Colonic mucosa (tissue), 4 donors: ENCODE results near the gene JMJD4. TPM values are rescaled to one million over a fixed set of nuclear protein-coding genes. Genes with fewer than 3 reads are reported as not detected.

Source experiments
- DNase-seq: peaks from one replicate; pipeline ENCODE4 v3.0.0-alpha.2; 2020
- H3K27ac ChIP-seq: fragments of 200-600 bp; one replicate; pipeline ENCODE4 v1.8.0; 2021
- H3K27me3 ChIP-seq: fragments of 200-600 bp; one replicate; pipeline ENCODE4 v1.8.0; 2021
- H3K36me3 ChIP-seq: fragments of 200-600 bp; one replicate; pipeline ENCODE4 v1.8.0; 2021
- H3K4me1 ChIP-seq: fragments of 200-600 bp; one replicate; pipeline ENCODE4 v1.8.0; 2021; ENCODE audit warnings: mild to moderate bottlenecking
- H3K4me3 ChIP-seq: fragments of 200-600 bp; one replicate; pipeline ENCODE4 v1.8.0; 2021
- H3K9ac ChIP-seq, 2 donors: one replicate each; pipeline ENCODE4 v1.7.0; 2013; ENCODE audit warnings: control low read depth in 2 of 2, low read depth in 2 of 2, low read length in 2 of 2
- H3K9me3 ChIP-seq: fragments of 200-600 bp; one replicate; pipeline ENCODE4 v1.8.0; 2021
- CTCF ChIP-seq: fragments of 200-600 bp; IDR thresholded peaks from one replicate; pipeline ENCODE4 v1.8.0; 2022; ENCODE audit warnings: antibody characterized with exemption, mild to moderate bottlenecking
- intact Hi-C: fragments of 100-400 bp; cut with DNase I; formaldehyde crosslinking; loops from one replicate; pipeline ENCODE4 v1.14.1; 2022
- total RNA-seq, 2 donors: library from RNA; stranded (reverse); fragmentation: NEBNext Ultra II Directional in 1 of 2; extraction: Animal tissue kit (Norgen Biotek cat#: 25700) in 1 of 2; gene quantifications; one replicate each; pipeline ENCODE4 v1.2.1, GENCODE V29; 2021
- donor health status: healthy.
- donor health status: DM: no; HTN: no; CAD: no.
- donor health status: DM: no; HTN: no; CAD: no.

JMJD4 gene
- total RNA-seq, 2 donors from 2014 or later: 9.0 to 16.0 TPM

GRCh38 chr1:227771771-227772170 lies 36.7 kb upstream of the JMJD4 start:
- Histone ChIP-seq H3K27ac (no peak overlapping the region), H3K36me3 (no peaks in the 10 kb centered on the region), H3K9ac (no peak overlapping the region), H3K9me3 (no peaks in the 10 kb centered on the region), H3K27me3 (no peaks in the 10 kb centered on the region), H3K4me3 (no peak overlapping the region), H3K4me1 (no peaks in the 10 kb centered on the region)
- intact Hi-C loops: no loop called here
- no peak for TF ChIP-seq CTCF
- no peak for DNase-seq

- intact Hi-C loops: no loop called here
- H3K36me3 ChIP-seq: no peaks in the 10 kb centered on the region
These were observed 36.2 kb upstream of the JMJD4 start for GRCh38 chr1:227771326-227771725.

GRCh38 chr1:227770812-227771211 lies 35.7 kb upstream of the JMJD4 start:
- intact Hi-C loops: no loop called here
- Histone ChIP-seq H3K27me3 (no peaks in the 10 kb centered on the region), H3K36me3 (no peaks in the 10 kb centered on the region), H3K27ac (no peak overlapping the region), H3K9me3 (no peaks in the 10 kb centered on the region), H3K4me1 (no peaks in the 10 kb centered on the region), H3K4me3 (no peak overlapping the region), H3K9ac (no peak overlapping the region)
- DNase-seq: no peak
- no peak for TF ChIP-seq CTCF

More at GRCh38 chr1:227771326-227771725, 36.2 kb upstream of the JMJD4 start:
- Histone ChIP-seq H3K27me3 (no peaks in the 10 kb centered on the region), H3K4me1 (no peaks in the 10 kb centered on the region), H3K9ac (no peak overlapping the region), H3K9me3 (no peaks in the 10 kb centered on the region), H3K27ac (no peak overlapping the region), H3K4me3 (no peak overlapping the region)
- TF ChIP-seq CTCF: no peak
- no peak for DNase-seq

- no peak for DNase-seq
These were observed 34.9 kb upstream of the JMJD4 start for GRCh38 chr1:227769936-227770494.

GRCh38 chr1:227769047-227769935 lies 34.2 kb upstream of the JMJD4 start:
- no peaks in the 10 kb centered on the region for H3K27me3 ChIP-seq
- H3K9me3 ChIP-seq: no peaks in the 10 kb centered on the region
- H3K27ac ChIP-seq: no peak overlapping the region
- no peaks in the 10 kb centered on the region for H3K4me1 ChIP-seq
- no peaks in the 10 kb centered on the region for H3K36me3 ChIP-seq
- intact Hi-C loops: no loop called here
- TF ChIP-seq CTCF: no peak
- no peak overlapping the region for H3K4me3 ChIP-seq
- no peak for DNase-seq
- H3K9ac ChIP-seq: no peak overlapping the region

More at GRCh38 chr1:227769936-227770494, 34.9 kb upstream of the JMJD4 start:
- Histone ChIP-seq H3K9ac (no peak overlapping the region), H3K27ac (no peak overlapping the region), H3K4me1 (no peaks in the 10 kb centered on the region), H3K36me3 (no peaks in the 10 kb centered on the region), H3K4me3 (no peak overlapping the region), H3K27me3 (no peaks in the 10 kb centered on the region), H3K9me3 (no peaks in the 10 kb centered on the region)
- TF ChIP-seq CTCF: no peak
- intact Hi-C loops: no loop called here
